Measurements from ENCODE around the gene PLPP2. TPM values are rescaled to one million over a fixed set of nuclear protein-coding genes. Genes with fewer than 3 reads are reported as not detected.
"Not testable (repeated sequence)": the region's sequence is repeated elsewhere in the genome, so short reads cannot be mapped to it uniquely, and the experiment has no call there.

PLPP2 gene
- total RNA-seq, 2 experiments from 2014 or later: 0.03 to 0.80 TPM

DNA sequence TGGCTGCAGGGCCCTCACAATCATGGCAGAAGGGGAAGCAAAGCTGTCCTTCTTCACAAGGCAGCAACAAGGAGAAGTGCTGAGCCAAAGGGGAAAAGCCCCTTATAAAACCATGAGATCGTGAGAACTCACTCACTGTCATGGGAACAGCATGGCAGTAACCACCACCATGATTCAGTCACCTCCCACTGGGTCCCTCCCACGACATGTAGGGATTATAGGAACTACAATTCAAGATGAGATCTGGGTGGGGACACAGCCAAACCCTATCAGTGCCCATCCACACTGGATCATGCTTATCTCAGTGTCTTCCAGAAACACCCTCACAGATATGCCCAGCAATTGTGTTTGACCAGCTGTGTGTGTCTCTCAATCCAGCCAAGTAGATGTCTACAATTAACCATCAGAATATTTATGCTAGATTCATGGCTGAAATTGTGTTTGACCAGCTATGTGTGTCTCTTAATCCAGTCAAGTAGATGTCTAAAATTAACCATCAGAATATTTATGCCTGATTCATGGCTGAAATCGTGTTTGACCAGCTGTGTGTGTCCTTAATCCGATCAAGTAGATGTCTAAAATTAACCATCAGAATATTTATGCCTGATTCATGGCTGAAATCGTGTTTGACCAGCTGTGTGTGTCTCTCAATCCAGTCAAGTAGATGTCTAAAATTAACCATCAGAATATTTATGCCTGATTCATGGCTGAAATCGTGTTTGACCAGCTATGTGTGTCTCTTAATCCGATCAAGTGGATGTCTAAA lies 38.6 kb downstream of the PLPP2 start:
- H3K4me2 ChIP-seq (ENCODE audit: low read length); CTCF ChIA-PET (ENCODE audit: unreplicated experiment); H3K9me2 ChIP-seq (ENCODE audit: insufficient read depth, low read length); H3K27ac ChIP-seq (ENCODE audit: low read depth, low read length, poor library complexity, severe bottlenecking); POLR2A ChIA-PET; H3K4me1 ChIP-seq (ENCODE audit: insufficient read depth, low read length, poor library complexity, severe bottlenecking); H3K4me3 ChIP-seq (ENCODE audit: low read depth, low read length, poor library complexity, severe bottlenecking); DNase-seq (ENCODE audit: low spot score); H3K79me2 ChIP-seq (ENCODE audit: insufficient read depth, low read depth, low read length); H3K9me3 ChIP-seq (ENCODE audit: low read length); H4K20me1 ChIP-seq (ENCODE audit: insufficient read depth, low read length); intact Hi-C loops (cut with micrococcal nuclease; ENCODE audit: unreplicated experiment); H2AFZ ChIP-seq (ENCODE audit: low read length); H3K36me3 ChIP-seq (ENCODE audit: insufficient read depth, low read length); BruUV-seq (replicated peaks): not testable (repeated sequence)

DNA sequence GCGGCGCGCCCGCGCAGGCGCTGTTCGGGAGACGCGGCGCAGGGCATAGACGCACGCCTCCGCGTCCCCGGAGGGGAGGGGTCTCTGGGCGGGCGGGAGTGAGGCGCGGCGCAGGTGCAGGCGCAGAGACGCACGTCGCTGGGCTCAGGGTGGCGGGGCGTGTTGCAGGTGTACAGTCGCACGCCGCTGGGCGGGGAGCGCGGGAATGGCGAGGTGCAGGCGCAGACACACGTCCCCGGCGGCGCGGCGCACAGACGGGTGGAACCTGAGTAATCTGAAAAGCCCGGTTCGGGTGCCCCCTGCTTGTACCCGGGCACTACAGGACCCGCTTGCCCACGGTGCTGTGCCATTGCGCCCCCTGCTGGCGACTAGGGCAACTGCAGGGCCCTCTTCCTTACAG lies 44.7 kb downstream of the PLPP2 start:
- BruUV-seq (replicated peaks): no TSS peak
- Histone ChIP-seq H3K79me2 (ENCODE audit: insufficient read depth, low read depth, low read length) (no peaks in the 10 kb centered on the region), H3K9me2 (ENCODE audit: insufficient read depth, low read length) (no peaks in the 10 kb centered on the region), H3K4me2 (ENCODE audit: low read length) (no peak overlapping the region), H3K36me3 (ENCODE audit: insufficient read depth, low read length) (no peaks in the 10 kb centered on the region), H3K27ac (ENCODE audit: low read depth, low read length, poor library complexity, severe bottlenecking) (no peak overlapping the region), H2AFZ (ENCODE audit: low read length) (no peak overlapping the region), H3K4me1 (ENCODE audit: insufficient read depth, low read length, poor library complexity, severe bottlenecking) (no peaks in the 10 kb centered on the region), H3K9me3 (ENCODE audit: low read length) (no peaks in the 10 kb centered on the region), H4K20me1 (ENCODE audit: insufficient read depth, low read length) (no peaks in the 10 kb centered on the region), H3K4me3 (ENCODE audit: low read depth, low read length, poor library complexity, severe bottlenecking) (no peak overlapping the region)
- POLR2A ChIA-PET: no interaction called here
- DNase-seq (ENCODE audit: low spot score): peak; percentile 12
- intact Hi-C loops (cut with micrococcal nuclease; ENCODE audit: unreplicated experiment): no loop called here
- CTCF ChIA-PET (ENCODE audit: unreplicated experiment): no interaction called here
- TF ChIP-seq, protein P1, sequence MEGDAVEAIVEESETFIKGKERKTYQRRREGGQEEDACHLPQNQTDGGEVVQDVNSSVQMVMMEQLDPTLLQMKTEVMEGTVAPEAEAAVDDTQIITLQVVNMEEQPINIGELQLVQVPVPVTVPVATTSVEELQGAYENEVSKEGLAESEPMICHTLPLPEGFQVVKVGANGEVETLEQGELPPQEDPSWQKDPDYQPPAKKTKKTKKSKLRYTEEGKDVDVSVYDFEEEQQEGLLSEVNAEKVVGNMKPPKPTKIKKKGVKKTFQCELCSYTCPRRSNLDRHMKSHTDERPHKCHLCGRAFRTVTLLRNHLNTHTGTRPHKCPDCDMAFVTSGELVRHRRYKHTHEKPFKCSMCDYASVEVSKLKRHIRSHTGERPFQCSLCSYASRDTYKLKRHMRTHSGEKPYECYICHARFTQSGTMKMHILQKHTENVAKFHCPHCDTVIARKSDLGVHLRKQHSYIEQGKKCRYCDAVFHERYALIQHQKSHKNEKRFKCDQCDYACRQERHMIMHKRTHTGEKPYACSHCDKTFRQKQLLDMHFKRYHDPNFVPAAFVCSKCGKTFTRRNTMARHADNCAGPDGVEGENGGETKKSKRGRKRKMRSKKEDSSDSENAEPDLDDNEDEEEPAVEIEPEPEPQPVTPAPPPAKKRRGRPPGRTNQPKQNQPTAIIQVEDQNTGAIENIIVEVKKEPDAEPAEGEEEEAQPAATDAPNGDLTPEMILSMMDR (conservative IDR thresholded peaks at IDR 0.05; ENCODE audit: low read length): no peak
- no peak for TF ChIP-seq EZH2phosphoT487 (IDR thresholded peaks at IDR 0.05; ENCODE audit: borderline replicate concordance, low read depth, low read length)

DNA sequence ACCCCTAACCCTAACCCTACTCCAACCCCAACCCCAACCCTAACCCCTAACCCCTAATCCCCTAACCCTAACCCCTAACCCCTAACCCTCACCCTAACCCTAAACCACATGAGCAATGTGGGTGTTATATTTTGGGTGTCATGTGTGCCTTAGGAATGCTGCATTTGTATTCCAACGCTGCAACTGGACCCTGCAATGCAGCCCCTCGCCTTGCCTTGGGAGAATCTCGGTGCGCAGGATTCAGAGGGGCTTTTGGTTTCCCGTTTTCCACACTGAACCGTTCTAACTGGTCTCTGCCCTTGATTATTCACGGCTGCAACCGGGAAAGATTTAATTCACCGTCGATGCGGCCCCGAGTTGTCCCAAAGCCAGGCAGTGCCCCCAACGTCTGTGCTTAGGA lies 45.3 kb downstream of the PLPP2 start:
- BruUV-seq (replicated peaks); intact Hi-C loops (cut with micrococcal nuclease; ENCODE audit: unreplicated experiment); DNase-seq (ENCODE audit: low spot score): not testable (repeated sequence)

DNA sequence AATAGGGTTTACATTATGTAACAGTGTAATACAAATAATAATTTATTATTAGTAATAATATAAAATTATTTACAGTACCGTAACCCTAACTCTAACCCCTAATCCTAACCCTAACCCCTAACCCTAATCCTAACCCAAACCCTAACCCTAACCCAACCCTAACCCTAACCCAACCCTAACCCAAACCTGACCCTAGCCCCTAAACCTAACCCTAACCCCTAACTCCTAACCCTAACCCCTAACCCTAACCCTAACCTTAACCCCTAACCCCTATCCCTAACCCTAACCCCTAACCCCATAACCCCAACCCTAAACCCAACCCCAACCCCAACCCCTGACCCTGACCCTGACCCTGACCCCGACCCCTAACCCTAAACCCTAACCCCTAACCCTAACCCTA lies 45.7 kb downstream of the PLPP2 start:
- no peak for DNase-seq (ENCODE audit: low spot score)
- H3K4me1 ChIP-seq (ENCODE audit: insufficient read depth, low read length, poor library complexity, severe bottlenecking): no peaks in the 10 kb centered on the region
- H3K9me2 ChIP-seq (ENCODE audit: insufficient read depth, low read length): no peaks in the 10 kb centered on the region
- H4K20me1 ChIP-seq (ENCODE audit: insufficient read depth, low read length): no peaks in the 10 kb centered on the region
- no peak overlapping the region for H3K4me2 ChIP-seq (ENCODE audit: low read length)
- CTCF ChIA-PET (ENCODE audit: unreplicated experiment): no interaction called here
- no peak overlapping the region for H3K4me3 ChIP-seq (ENCODE audit: low read depth, low read length, poor library complexity, severe bottlenecking)
- intact Hi-C loops (cut with micrococcal nuclease; ENCODE audit: unreplicated experiment): no loop called here
- no peak overlapping the region for H3K27ac ChIP-seq (ENCODE audit: low read depth, low read length, poor library complexity, severe bottlenecking)
- no peaks in the 10 kb centered on the region for H3K9me3 ChIP-seq (ENCODE audit: low read length)
- TF ChIP-seq EZH2phosphoT487 (IDR thresholded peaks at IDR 0.05; ENCODE audit: borderline replicate concordance, low read depth, low read length): no peak
- TF ChIP-seq, protein P1 (conservative IDR thresholded peaks at IDR 0.05; ENCODE audit: low read length): no peak
- H2AFZ ChIP-seq (ENCODE audit: low read length): no peak overlapping the region
- no peaks in the 10 kb centered on the region for H3K36me3 ChIP-seq (ENCODE audit: insufficient read depth, low read length)
- H3K79me2 ChIP-seq (ENCODE audit: insufficient read depth, low read depth, low read length): no peaks in the 10 kb centered on the region
- BruUV-seq (replicated peaks): no TSS peak
- POLR2A ChIA-PET: no interaction called here

More for the DNA sequence above, 45.3 kb downstream of the PLPP2 start:
- H3K79me2 ChIP-seq (ENCODE audit: insufficient read depth, low read depth, low read length); H3K27ac ChIP-seq (ENCODE audit: low read depth, low read length, poor library complexity, severe bottlenecking); H3K9me2 ChIP-seq (ENCODE audit: insufficient read depth, low read length); H3K4me1 ChIP-seq (ENCODE audit: insufficient read depth, low read length, poor library complexity, severe bottlenecking); H2AFZ ChIP-seq (ENCODE audit: low read length); H4K20me1 ChIP-seq (ENCODE audit: insufficient read depth, low read length); POLR2A ChIA-PET; H3K36me3 ChIP-seq (ENCODE audit: insufficient read depth, low read length); H3K4me2 ChIP-seq (ENCODE audit: low read length); CTCF ChIA-PET (ENCODE audit: unreplicated experiment); H3K9me3 ChIP-seq (ENCODE audit: low read length): not testable (repeated sequence)
- peak overlapping the region; percentile 49 for H3K4me3 ChIP-seq (ENCODE audit: low read depth, low read length, poor library complexity, severe bottlenecking)

All from OCI-LY7 (cell line).